ENCODE data around the gene EPB41L5.
"Not testable (repeated sequence)": the region's sequence is repeated elsewhere in the genome, so short reads cannot be mapped to it uniquely, and the experiment has no call there.

The EPB41L5 gene

DNA sequence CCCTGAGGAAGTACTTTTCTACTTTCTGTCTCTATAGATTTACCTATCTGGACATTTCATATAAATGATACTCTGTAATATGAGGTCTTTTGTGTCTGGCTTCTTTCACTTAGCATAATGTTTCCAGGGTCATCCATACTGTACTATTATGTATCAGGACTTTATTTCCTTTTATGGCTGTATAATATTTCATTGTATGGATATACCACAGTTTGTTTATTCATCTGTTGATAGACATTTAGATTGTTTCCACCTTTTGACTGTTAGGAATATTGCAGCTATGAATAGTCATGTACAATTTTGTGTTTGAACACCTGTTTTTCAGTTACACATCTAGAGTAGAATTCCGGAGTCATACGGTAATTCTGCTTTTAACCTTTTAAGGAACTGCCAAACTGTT is 136.5 kb downstream of the EPB41L5 start:
- no peak for DNase-seq
- no CpG with 5 or more reads among the region's 2 CpGs for WGBS
- Histone ChIP-seq H3K9me3 (ENCODE audit: control insufficient read depth, low read length) (peaks cover 15% of the 10 kb centered on the region), H3K4me3 (ENCODE audit: insufficient read depth in 1 of 2, low read depth in 1 of 2, low read length in 2 of 2) (no peak overlapping the region), H4K91ac (ENCODE audit: low read length) (no peak overlapping the region), H2AK5ac (ENCODE audit: low read length, severe bottlenecking) (no peak overlapping the region), H3K4me2 (ENCODE audit: low read length, poor library complexity, severe bottlenecking) (no peak overlapping the region), H2BK15ac (ENCODE audit: low read depth, poor library complexity, severe bottlenecking) (no peak overlapping the region), H3K18ac (ENCODE audit: low read depth in 1 of 2, low read length in 2 of 2) (no peak overlapping the region), H3K79me1 (replicated peaks; ENCODE audit: low read length, poor library complexity, severe bottlenecking) (no peaks in the 10 kb centered on the region), H3K4me1 (ENCODE audit: control insufficient read depth, insufficient read depth, low read depth, low read length) (no peaks in the 10 kb centered on the region), H4K8ac (ENCODE audit: low read length) (no peak overlapping the region), H2BK120ac (ENCODE audit: low read depth, low read length) (no peak overlapping the region), H3K36me3 (ENCODE audit: control insufficient read depth in 1 of 2, insufficient read depth in 2 of 2, low read depth in 1 of 2, low read length in 2 of 2) (peaks cover 0 to 3% of the 10 kb centered on the region in 2 experiments), H3K27ac (ENCODE audit: low read length, poor library complexity, severe bottlenecking) (no peak overlapping the region), H2AFZ (ENCODE audit: low read depth, low read length) (no peak overlapping the region), H3K9ac (ENCODE audit: low read length) (no peak overlapping the region), H3K4ac (ENCODE audit: low read depth in 1 of 2, low read length in 2 of 2) (no peak overlapping the region), H2BK12ac (ENCODE audit: low read length in 2 of 2) (no peak overlapping the region), H3K27me3 (ENCODE audit: control insufficient read depth in 1 of 2, insufficient read depth in 1 of 2, low read length in 2 of 2) (no peaks in the 10 kb centered on the region), H3K14ac (ENCODE audit: low read length in 2 of 2) (no peak overlapping the region), H3K23ac (ENCODE audit: low read length in 2 of 2) (no peak overlapping the region), H2BK5ac (ENCODE audit: low read depth, low read length, poor library complexity, severe bottlenecking) (no peak overlapping the region)

DNA sequence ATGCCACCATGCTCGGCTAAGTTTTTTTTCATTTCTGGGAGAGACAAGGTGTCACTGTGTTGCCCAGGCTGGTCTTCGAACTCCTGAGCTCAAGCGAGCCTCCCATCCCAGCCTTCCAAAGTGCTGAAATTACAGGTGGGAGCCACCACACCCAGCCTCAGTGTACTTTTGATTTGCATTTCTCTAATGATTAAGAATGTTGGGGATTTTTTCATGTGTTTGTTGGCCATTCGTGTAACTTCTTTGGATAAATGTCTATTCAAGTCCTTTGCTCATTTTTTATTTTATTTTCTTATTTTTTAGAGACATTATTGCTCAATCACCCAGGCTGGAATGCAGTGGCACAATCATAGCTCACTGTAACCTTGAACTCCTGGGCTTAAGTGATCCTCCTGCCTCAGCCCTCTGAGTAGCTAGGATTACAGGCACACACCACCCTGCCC is 137.2 kb downstream of the EPB41L5 start:
- Histone ChIP-seq H3K14ac (ENCODE audit: low read length in 2 of 2) (no peak overlapping the region), H3K27ac (ENCODE audit: low read length, poor library complexity, severe bottlenecking) (no peak overlapping the region), H2AFZ (ENCODE audit: low read depth, low read length) (no peak overlapping the region), H4K8ac (ENCODE audit: low read length) (no peak overlapping the region), H3K9me3 (ENCODE audit: control insufficient read depth, low read length) (peaks cover 19% of the 10 kb centered on the region), H3K9ac (ENCODE audit: low read length) (no peak overlapping the region), H3K4me1 (ENCODE audit: control insufficient read depth, insufficient read depth, low read depth, low read length) (no peaks in the 10 kb centered on the region), H3K27me3 (ENCODE audit: control insufficient read depth in 1 of 2, insufficient read depth in 1 of 2, low read length in 2 of 2) (no peaks in the 10 kb centered on the region), H2BK12ac (ENCODE audit: low read length in 2 of 2) (no peak overlapping the region), H2BK5ac (ENCODE audit: low read depth, low read length, poor library complexity, severe bottlenecking) (no peak overlapping the region), H3K18ac (ENCODE audit: low read depth in 1 of 2, low read length in 2 of 2) (no peak overlapping the region), H3K79me1 (replicated peaks; ENCODE audit: low read length, poor library complexity, severe bottlenecking) (no peaks in the 10 kb centered on the region), H3K23ac (ENCODE audit: low read length in 2 of 2) (no peak overlapping the region), H2BK15ac (ENCODE audit: low read depth, poor library complexity, severe bottlenecking) (no peak overlapping the region), H3K4me3 (ENCODE audit: insufficient read depth in 1 of 2, low read depth in 1 of 2, low read length in 2 of 2) (no peak overlapping the region), H3K4me2 (ENCODE audit: low read length, poor library complexity, severe bottlenecking) (no peak overlapping the region), H2AK5ac (ENCODE audit: low read length, severe bottlenecking) (no peak overlapping the region), H2BK120ac (ENCODE audit: low read depth, low read length) (no peak overlapping the region), H4K91ac (ENCODE audit: low read length) (no peak overlapping the region), H3K4ac (ENCODE audit: low read depth in 1 of 2, low read length in 2 of 2) (no peak overlapping the region), H3K36me3 (ENCODE audit: control insufficient read depth in 1 of 2, insufficient read depth in 2 of 2, low read depth in 1 of 2, low read length in 2 of 2) (peaks cover 0 to 3% of the 10 kb centered on the region in 2 experiments)
- DNase-seq = no peak
- 100% methylated on average over 3 of the region's 4 CpGs for WGBS

DNA sequence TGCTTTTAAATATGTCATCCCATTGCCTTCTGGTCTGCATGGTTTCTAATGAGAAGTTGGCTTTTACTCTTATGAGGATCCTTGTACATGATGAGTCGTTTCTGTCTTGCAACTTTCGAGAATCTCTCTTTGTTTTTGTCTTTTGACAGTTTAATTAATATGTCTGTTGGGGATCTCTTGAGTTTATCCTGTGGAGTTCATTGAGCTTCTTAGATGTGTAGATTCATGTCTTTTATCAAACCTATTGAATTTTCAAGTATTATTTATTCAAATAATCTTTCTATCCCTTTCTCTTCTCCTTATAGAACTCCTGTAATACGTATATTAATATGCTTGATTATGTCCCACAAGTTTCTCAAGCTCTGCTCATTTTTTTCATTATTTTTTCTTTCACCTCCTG is 142.4 kb downstream of the EPB41L5 start:
- 97% methylated on average over 3 of the region's 3 CpGs for WGBS
- no peak overlapping the region for H3K4me2 ChIP-seq (ENCODE audit: low read length, poor library complexity, severe bottlenecking)
- no peak overlapping the region for H3K18ac ChIP-seq (ENCODE audit: low read depth in 1 of 2, low read length in 2 of 2)
- H2BK5ac ChIP-seq (ENCODE audit: low read depth, low read length, poor library complexity, severe bottlenecking) = no peak overlapping the region
- no peak overlapping the region for H3K23ac ChIP-seq (ENCODE audit: low read length in 2 of 2)
- no peak overlapping the region for H2BK120ac ChIP-seq (ENCODE audit: low read depth, low read length)
- peaks cover 42% of the 10 kb centered on the region for H3K9me3 ChIP-seq (ENCODE audit: control insufficient read depth, low read length)
- DNase-seq = no peak
- no peak overlapping the region for H2BK12ac ChIP-seq (ENCODE audit: low read length in 2 of 2)
- H3K79me1 ChIP-seq (replicated peaks; ENCODE audit: low read length, poor library complexity, severe bottlenecking) = peaks cover 2% of the 10 kb centered on the region
- H3K36me3 ChIP-seq (ENCODE audit: control insufficient read depth in 1 of 2, insufficient read depth in 2 of 2, low read depth in 1 of 2, low read length in 2 of 2) = peaks cover 0 to 10% of the 10 kb centered on the region in 2 experiments
- H3K14ac ChIP-seq (ENCODE audit: low read length in 2 of 2) = no peak overlapping the region
- H2BK15ac ChIP-seq (ENCODE audit: low read depth, poor library complexity, severe bottlenecking) = no peak overlapping the region
- H3K4me3 ChIP-seq (ENCODE audit: insufficient read depth in 1 of 2, low read depth in 1 of 2, low read length in 2 of 2) = peak overlapping the region in 1 of 2 experiments; percentile 6
- no peak overlapping the region for H4K8ac ChIP-seq (ENCODE audit: low read length)
- H2AFZ ChIP-seq (ENCODE audit: low read depth, low read length) = no peak overlapping the region
- no peak overlapping the region for H2AK5ac ChIP-seq (ENCODE audit: low read length, severe bottlenecking)
- no peak overlapping the region for H3K27ac ChIP-seq (ENCODE audit: low read length, poor library complexity, severe bottlenecking)
- no peak overlapping the region for H4K91ac ChIP-seq (ENCODE audit: low read length)
- H3K4me1 ChIP-seq (ENCODE audit: control insufficient read depth, insufficient read depth, low read depth, low read length) = no peaks in the 10 kb centered on the region
- H3K27me3 ChIP-seq (ENCODE audit: control insufficient read depth in 1 of 2, insufficient read depth in 1 of 2, low read length in 2 of 2) = no peaks in the 10 kb centered on the region
- H3K4ac ChIP-seq (ENCODE audit: low read depth in 1 of 2, low read length in 2 of 2) = no peak overlapping the region
- H3K9ac ChIP-seq (ENCODE audit: low read length) = no peak overlapping the region

DNA sequence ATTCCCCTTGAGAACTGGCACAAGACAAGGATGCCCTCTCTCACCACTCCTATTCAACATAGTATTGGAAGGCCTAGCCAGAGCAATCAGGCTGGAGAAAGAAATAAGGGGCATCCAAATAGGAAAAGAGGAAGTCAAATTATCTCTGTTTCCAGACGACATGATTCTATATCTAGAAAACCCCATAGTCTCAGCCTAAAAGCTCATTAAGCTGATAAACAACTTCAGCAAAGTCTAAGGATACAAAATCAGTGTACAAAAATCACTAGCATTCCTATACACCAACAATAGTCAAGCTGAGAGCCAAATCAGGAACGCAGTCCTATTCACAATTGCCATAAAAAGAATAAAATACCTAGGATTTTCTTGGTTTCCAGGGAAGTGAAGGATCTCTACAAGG is 145.8 kb downstream of the EPB41L5 start:
- DNase-seq; H2AK5ac ChIP-seq (ENCODE audit: low read length, severe bottlenecking); H4K8ac ChIP-seq (ENCODE audit: low read length); H4K91ac ChIP-seq (ENCODE audit: low read length); H2BK12ac ChIP-seq (ENCODE audit: low read length in 2 of 2); H3K9ac ChIP-seq (ENCODE audit: low read length); H3K79me1 ChIP-seq (replicated peaks; ENCODE audit: low read length, poor library complexity, severe bottlenecking); H2BK15ac ChIP-seq (ENCODE audit: low read depth, poor library complexity, severe bottlenecking); H2BK5ac ChIP-seq (ENCODE audit: low read depth, low read length, poor library complexity, severe bottlenecking); H2AFZ ChIP-seq (ENCODE audit: low read depth, low read length); H2BK120ac ChIP-seq (ENCODE audit: low read depth, low read length); H3K4me3 ChIP-seq (ENCODE audit: insufficient read depth in 1 of 2, low read depth in 1 of 2, low read length in 2 of 2); H3K4me2 ChIP-seq (ENCODE audit: low read length, poor library complexity, severe bottlenecking); H3K27ac ChIP-seq (ENCODE audit: low read length, poor library complexity, severe bottlenecking); H3K4ac ChIP-seq (ENCODE audit: low read depth in 1 of 2, low read length in 2 of 2); H3K4me1 ChIP-seq (ENCODE audit: control insufficient read depth, insufficient read depth, low read depth, low read length); H3K18ac ChIP-seq (ENCODE audit: low read depth in 1 of 2, low read length in 2 of 2); H3K27me3 ChIP-seq (ENCODE audit: control insufficient read depth in 1 of 2, insufficient read depth in 1 of 2, low read length in 2 of 2); H3K14ac ChIP-seq (ENCODE audit: low read length in 2 of 2); H3K23ac ChIP-seq (ENCODE audit: low read length in 2 of 2): not testable (repeated sequence)
- 95% methylated on average over 1 of the region's 2 CpGs for WGBS
- Histone ChIP-seq H3K9me3 (ENCODE audit: control insufficient read depth, low read length) (peaks cover 30% of the 10 kb centered on the region), H3K36me3 (ENCODE audit: control insufficient read depth in 1 of 2, insufficient read depth in 2 of 2, low read depth in 1 of 2, low read length in 2 of 2) (peaks cover 0 to 12% of the 10 kb centered on the region in 2 experiments)

All from mesenchymal stem cell (in vitro differentiated cells and primary cell).